Astrocyte (in vitro differentiated cells and primary cell): ENCODE data around the gene CDK5RAP2.

Experiments
- CTCF ChIP-seq: IDR thresholded peaks from 2 replicates; pipeline ENCODE4 v1.5.1; 2011; ENCODE audit warnings: low read depth, mild to moderate bottlenecking, inconsistent platforms, low read length, moderate library complexity; ENCODE audit not compliant: insufficient read depth
- EZH2 ChIP-seq: IDR thresholded peaks from 2 replicates; pipeline ENCODE4 v1.6.1; 2012; ENCODE audit warnings: mild to moderate bottlenecking, low read length, inconsistent platforms; ENCODE audit not compliant: insufficient read depth

GRCh38 chr9:120572472-120572871 lies 7.5 kb downstream of the CDK5RAP2 start:
- TF ChIP-seq CTCF (no peak), EZH2 (no peak)
